DND-41 (cell line): ENCODE measurements around the gene KAZN.

Experiments used
- EZH2 ChIP-seq: IDR thresholded peaks from 3 replicates; pipeline ENCODE4 v1.6.1; 2012; ENCODE audit warnings: borderline replicate concordance, low read depth, mild to moderate bottlenecking, moderate library complexity, low read length, inconsistent platforms; ENCODE audit not compliant: severe bottlenecking
- TF ChIP-seq, protein P1 (sequence below): IDR thresholded peaks from 2 replicates; pipeline ENCODE4 v1.5.1; 2012; ENCODE audit warnings: borderline replicate concordance, low read length, moderate library complexity, mild to moderate bottlenecking; ENCODE audit not compliant: poor library complexity, severe bottlenecking; ENCODE audit errors: extremely low read depth

GRCh38 chr1:14697353-14697752 lies 98.9 kb downstream of the KAZN start:
- no peak for TF ChIP-seq EZH2
- TF ChIP-seq, protein P1, sequence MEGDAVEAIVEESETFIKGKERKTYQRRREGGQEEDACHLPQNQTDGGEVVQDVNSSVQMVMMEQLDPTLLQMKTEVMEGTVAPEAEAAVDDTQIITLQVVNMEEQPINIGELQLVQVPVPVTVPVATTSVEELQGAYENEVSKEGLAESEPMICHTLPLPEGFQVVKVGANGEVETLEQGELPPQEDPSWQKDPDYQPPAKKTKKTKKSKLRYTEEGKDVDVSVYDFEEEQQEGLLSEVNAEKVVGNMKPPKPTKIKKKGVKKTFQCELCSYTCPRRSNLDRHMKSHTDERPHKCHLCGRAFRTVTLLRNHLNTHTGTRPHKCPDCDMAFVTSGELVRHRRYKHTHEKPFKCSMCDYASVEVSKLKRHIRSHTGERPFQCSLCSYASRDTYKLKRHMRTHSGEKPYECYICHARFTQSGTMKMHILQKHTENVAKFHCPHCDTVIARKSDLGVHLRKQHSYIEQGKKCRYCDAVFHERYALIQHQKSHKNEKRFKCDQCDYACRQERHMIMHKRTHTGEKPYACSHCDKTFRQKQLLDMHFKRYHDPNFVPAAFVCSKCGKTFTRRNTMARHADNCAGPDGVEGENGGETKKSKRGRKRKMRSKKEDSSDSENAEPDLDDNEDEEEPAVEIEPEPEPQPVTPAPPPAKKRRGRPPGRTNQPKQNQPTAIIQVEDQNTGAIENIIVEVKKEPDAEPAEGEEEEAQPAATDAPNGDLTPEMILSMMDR: no peak
